Measurements from ENCODE around the gene LDLRAD4. TPM values are rescaled to one million over a fixed set of nuclear protein-coding genes. Genes with fewer than 3 reads are reported as not detected.

The LDLRAD4 gene
- total and polyA plus RNA-seq, 2 experiments from 2014 or later, result 0.73 to 1.9 TPM

- Histone ChIP-seq H3K9me2 (ENCODE audit: insufficient read depth) (no peaks in the 10 kb centered on the region), H3F3A (replicated peaks; ENCODE audit: low read depth) (no peaks in the 10 kb centered on the region), H3K4me3 (no peak overlapping the region), H3K27me3 (ENCODE audit: insufficient read depth) (no peaks in the 10 kb centered on the region), H2AFZ (no peak overlapping the region), H3K27ac (ENCODE audit: low read depth) (no peak overlapping the region), H3K36me3 (ENCODE audit: insufficient read depth) (no peaks in the 10 kb centered on the region), H4K20me1 (replicated peaks; ENCODE audit: insufficient read depth) (no peaks in the 10 kb centered on the region), H3K4me2 (no peak overlapping the region), H3K79me2 (replicated peaks; ENCODE audit: insufficient read depth) (no peaks in the 10 kb centered on the region), H3K4me1 (ENCODE audit: insufficient read depth) (no peaks in the 10 kb centered on the region)
- Mint-ChIP-seq H3K4me1 (peaks cover 17% of the 10 kb centered on the region), H3K4me3 (no peak overlapping the region), H3K9me3 (peaks cover 3% of the 10 kb centered on the region; the same call in 1 of the 3 replicates), H3K27ac (no peak overlapping the region), H3K27me3 (ENCODE audit: insufficient read depth, low read depth, poor library complexity) (peaks cover 3% of the 10 kb centered on the region), H3K36me3 (ENCODE audit: low read depth) (no peaks in the 10 kb centered on the region)
- no peak for DNase-seq (ENCODE audit: low spot score)
- peak; percentile 50 for ATAC-seq
- TF ChIP-seq JUNB (IDR thresholded peaks at IDR 0.05; ENCODE audit: unreplicated experiment) (no peak), NANOG (IDR thresholded peaks at IDR 0.05; ENCODE audit: borderline replicate concordance) (no peak), ZNF114 (CRISPR knock-in tag; IDR thresholded peaks at IDR 0.05) (no peak), ETS1 (IDR thresholded peaks at IDR 0.05) (no peak), POLR2AphosphoS5 (IDR thresholded peaks at IDR 0.05; ENCODE audit: low read depth) (no peak), ZNF331 (CRISPR knock-in tag; IDR thresholded peaks at IDR 0.05; ENCODE audit: low read depth) (no peak), ZNF462 (CRISPR knock-in tag; IDR thresholded peaks at IDR 0.05) (no peak), EZH2 (IDR thresholded peaks at IDR 0.05; ENCODE audit: low read depth, unreplicated experiment) (no peak), STAT1 (IDR thresholded peaks at IDR 0.05; ENCODE audit: unreplicated experiment) (no peak), CREB1 (CRISPR knock-in tag; IDR thresholded peaks at IDR 0.05; ENCODE audit: low read depth) (no peak), EZH2phosphoT487 (IDR thresholded peaks at IDR 0.05; ENCODE audit: unreplicated experiment) (no peak), REST (IDR thresholded peaks at IDR 0.05; ENCODE audit: unreplicated experiment) (no peak), CTCF (conservative IDR thresholded peaks at IDR 0.05; ENCODE audit: low read depth in 2 of 2) (no peak)
These were observed 207.0 kb downstream of the LDLRAD4 start for GRCh38 chr18:13425357-13426091.

Data from GM23338 (cell line).